Measurements from ENCODE around the gene PALLD. TPM values are rescaled to one million over a fixed set of nuclear protein-coding genes. Genes with fewer than 3 reads are reported as not detected.

PALLD gene
- total and polyA plus RNA-seq, 2 of the 8 experiments (the other 6 are each of a cell fraction or from before 2014, with no cell fraction given), result 10.5 to 25.0 TPM

DNA sequence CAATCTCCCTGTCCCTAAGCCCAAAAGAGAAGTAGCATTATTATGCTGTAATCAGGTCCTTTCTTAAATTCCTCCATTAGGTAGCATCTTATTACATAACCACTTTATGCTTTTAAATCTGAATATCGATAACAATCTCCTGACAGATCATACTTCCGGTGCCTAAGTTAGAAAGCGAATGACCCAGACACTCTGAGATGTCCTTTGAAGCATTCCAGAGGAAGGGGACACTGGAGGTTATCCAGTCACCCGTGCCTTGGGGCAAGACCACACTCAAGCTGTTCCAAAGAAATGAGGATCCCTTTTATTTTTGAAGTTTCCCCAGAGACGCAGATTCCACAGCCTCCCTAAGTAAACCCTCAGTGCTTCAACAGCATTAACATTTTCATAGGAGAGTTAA lies 125.7 kb downstream of the PALLD start (continued):
- TF ChIP-seq SUZ12 (IDR thresholded peaks at IDR 0.05; ENCODE audit: low read length) (no peak), GTF2F1 (IDR thresholded peaks at IDR 0.05; ENCODE audit: borderline replicate concordance, low read depth, low read length) (no peak), SRF (IDR thresholded peaks at IDR 0.05; ENCODE audit: low read depth, low read length) (no peak), YY1 (IDR thresholded peaks at IDR 0.05; ENCODE audit: low read depth, low read length) (no peak)
- TF ChIP-seq, protein P1, sequence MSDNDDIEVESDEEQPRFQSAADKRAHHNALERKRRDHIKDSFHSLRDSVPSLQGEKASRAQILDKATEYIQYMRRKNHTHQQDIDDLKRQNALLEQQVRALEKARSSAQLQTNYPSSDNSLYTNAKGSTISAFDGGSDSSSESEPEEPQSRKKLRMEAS (IDR thresholded peaks at IDR 0.05), result no peak

Data from H1 (cell line).